Keratinocyte (primary cell): ENCODE results near the gene EGF. TPM values are rescaled to one million over a fixed set of nuclear protein-coding genes. Genes with fewer than 3 reads are reported as not detected.

Experiments
- DNase-seq: peaks from one replicate; pipeline ENCODE4 v3.0.0-alpha.2; 2011; ENCODE audit warnings: low read depth, missing footprints, low spot score
- FAIRE-seq: peaks from 2 replicates; lab custom pipeline; 2011; peaks lifted over from hg19 to GRCh38; lab: Jason Lieb, UNC
- H2AFZ ChIP-seq: 2 replicates; pipeline ENCODE4 v1.6.0; 2012; ENCODE audit warnings: low read length, control low read depth, inconsistent platforms; ENCODE audit not compliant: control insufficient read depth
- H3K27ac ChIP-seq: 2 replicates; pipeline ENCODE4 v1.5.1; 2011; ENCODE audit warnings: low read length; ENCODE audit not compliant: control insufficient read depth, insufficient read depth
- H3K27me3 ChIP-seq: 3 replicates; pipeline ENCODE4 v1.6.0; 2011; ENCODE audit warnings: low read length; ENCODE audit not compliant: control insufficient read depth, insufficient read depth; ENCODE audit errors: extremely low read depth
- H3K36me3 ChIP-seq, 2 experiments: 2 replicates in 1 of 2; 3 replicates in 1 of 2; pipeline ENCODE4 v1.5.1; 2011; ENCODE audit warnings: low read length in 2 of 2, mild to moderate bottlenecking in 1 of 2; ENCODE audit not compliant: control insufficient read depth in 2 of 2, insufficient read depth in 2 of 2; ENCODE audit errors: extremely low read depth in 1 of 2
- H3K4me1 ChIP-seq: 3 replicates; pipeline ENCODE4 v1.5.1; 2011; ENCODE audit warnings: low read length; ENCODE audit not compliant: control insufficient read depth, insufficient read depth; ENCODE audit errors: extremely low read depth
- H3K4me2 ChIP-seq: 3 replicates; pipeline ENCODE4 v1.6.0; 2011; ENCODE audit warnings: low read depth, low read length; ENCODE audit not compliant: control insufficient read depth, insufficient read depth; ENCODE audit errors: extremely low read depth
- H3K4me3 ChIP-seq, 3 experiments: fragments of 200-600 bp in 1 of 3; sonication (generic) in 1 of 3; 2 replicates in 2 of 3; 3 replicates in 1 of 3; pipeline ENCODE4 v1.5.1; 2011 to 2016; ENCODE audit warnings: low read length in 3 of 3, mild to moderate bottlenecking in 3 of 3, control low read depth in 2 of 3, inconsistent platforms in 1 of 3, low read depth in 1 of 3, mixed read lengths in 1 of 3, mixed run types in 1 of 3, moderate library complexity in 1 of 3; ENCODE audit not compliant: control insufficient read depth in 2 of 3, insufficient read depth in 2 of 3; ENCODE audit errors: extremely low read depth in 1 of 3
- H3K79me2 ChIP-seq: 2 replicates; pipeline ENCODE4 v1.6.0; 2012; ENCODE audit warnings: low read length; ENCODE audit not compliant: control insufficient read depth, insufficient read depth
- H3K9ac ChIP-seq: 3 replicates; pipeline ENCODE4 v1.6.0; 2011; ENCODE audit warnings: low read length; ENCODE audit not compliant: control insufficient read depth, insufficient read depth; ENCODE audit errors: extremely low read depth
- H3K9me1 ChIP-seq: 3 replicates; pipeline ENCODE4 v1.6.0; 2011; ENCODE audit warnings: low read length; ENCODE audit not compliant: control insufficient read depth, insufficient read depth; ENCODE audit errors: extremely low read depth
- H3K9me3 ChIP-seq: 2 replicates; pipeline ENCODE4 v1.5.1; 2012; ENCODE audit warnings: low read depth, low read length; ENCODE audit not compliant: control insufficient read depth
- H4K20me1 ChIP-seq: 3 replicates; pipeline ENCODE4 v1.6.0; 2011; ENCODE audit warnings: low read length; ENCODE audit not compliant: control insufficient read depth, insufficient read depth; ENCODE audit errors: extremely low read depth
- CTCF ChIP-seq, 3 experiments: IDR thresholded peaks in 1 of 3; conservative IDR thresholded peaks in 1 of 3; optimal IDR thresholded peaks in 1 of 3; 2 replicates in 2 of 3; 3 replicates in 1 of 3; pipeline versions ENCODE3 to v1.5.1; 2011; ENCODE audit warnings: low read length in 3 of 3, mild to moderate bottlenecking in 3 of 3, moderate library complexity in 2 of 3, control low read depth in 1 of 3, inconsistent platforms in 1 of 3; ENCODE audit not compliant: insufficient read depth in 2 of 3; ENCODE audit errors: extremely low read depth in 1 of 3
- EZH2 ChIP-seq: IDR thresholded peaks from one replicate; pipeline ENCODE4 v1.6.1; 2012; ENCODE audit warnings: inconsistent platforms, mild to moderate bottlenecking, low read length, moderate library complexity
- dilution Hi-C: fragments of 300-500 bp; cut with MboI; formaldehyde crosslinking; loops from one replicate; pipeline ENCODE4 v1.7.0; 2020; ENCODE audit warnings: low sequenced_read_pairs; ENCODE audit not compliant: extremely low pct_ligation_motif_present
- polyA plus RNA-seq, 5 experiments: library from polyadenylated mRNA; depleted of rRNA in 3 of 5; stranded (reverse) in 3 of 5; stranded (forward) in 1 of 5; unstranded in 1 of 5; fragments of >200 nt; gene quantifications; 1 replicate in 1 of 5; 2 replicates in 3 of 5; 3 replicates in 1 of 5; pipeline versions ENCODE4 v1.2.1 to v1.2.3, GENCODE V29; 2011 to 2012; ENCODE audit warnings: missing spikeins in 2 of 5, low read depth in 1 of 5, low replicate concordance in 1 of 5

The EGF gene
- polyA plus RNA-seq, 1 donor (not counting 4 experiments of a cell fraction or from before 2014, with no cell fraction given): 1.3 TPM

GRCh38 chr4:110049951-110050925 is 137.6 kb downstream of the EGF start:
- dilution Hi-C loops: loop anchor here (25.0 kb wide), 1 partner anchor 462 kb away; no protein-coding TSS in a partner anchor
- Histone ChIP-seq H3K9me3 (no peaks in the 10 kb centered on the region), H3K9me1 (no peaks in the 10 kb centered on the region), H3K27ac (no peak overlapping the region), H3K4me2 (no peak overlapping the region), H3K9ac (no peak overlapping the region), H4K20me1 (no peaks in the 10 kb centered on the region), H3K27me3 (no peaks in the 10 kb centered on the region), H3K4me1 (no peaks in the 10 kb centered on the region), H2AFZ (no peak overlapping the region), H3K4me3 (no peak overlapping the region), H3K36me3 (peaks cover 2 to 11% of the 10 kb centered on the region in 2 experiments), H3K79me2 (no peaks in the 10 kb centered on the region)
- TF ChIP-seq CTCF (optimal IDR thresholded peaks at IDR 0.05 in 1 of 3, IDR thresholded peaks at IDR 0.05 in 1 of 3, conservative IDR thresholded peaks at IDR 0.05 in 1 of 3; ENCODE audit: extremely low read depth in 1 of 3, insufficient read depth in 2 of 3, low read length in 3 of 3) (peak; percentile 68 to 73 (median 73)), EZH2 (no peak)
- DNase-seq (no peak), FAIRE-seq (peak; percentile 32)

GRCh38 chr4:110055158-110055768 is 142.6 kb downstream of the EGF start:
- Histone ChIP-seq H3K9me1 (no peaks in the 10 kb centered on the region), H4K20me1 (no peaks in the 10 kb centered on the region), H3K27me3 (no peaks in the 10 kb centered on the region), H3K4me3 (no peak overlapping the region), H2AFZ (no peak overlapping the region), H3K36me3 (peaks cover 2 to 13% of the 10 kb centered on the region in 2 experiments), H3K27ac (no peak overlapping the region), H3K4me1 (peaks cover 6% of the 10 kb centered on the region), H3K9me3 (no peaks in the 10 kb centered on the region), H3K9ac (no peak overlapping the region), H3K79me2 (no peaks in the 10 kb centered on the region), H3K4me2 (no peak overlapping the region)
- no peak for DNase-seq
- dilution Hi-C loops: no loop called here
- no peak for TF ChIP-seq CTCF (optimal IDR thresholded peaks at IDR 0.05 in 1 of 3, IDR thresholded peaks at IDR 0.05 in 1 of 3, conservative IDR thresholded peaks at IDR 0.05 in 1 of 3; ENCODE audit: extremely low read depth in 1 of 3, insufficient read depth in 2 of 3, low read length in 3 of 3)
- FAIRE-seq: no peak
